Colon (tissue), 2 donors: ENCODE results near the gene SEC31A.
A peak's percentile ranks its signal among the peaks of the same experiment; 100 is the strongest.
"Not testable (repeated sequence)": the region's sequence is repeated elsewhere in the genome, so short reads cannot be mapped to it uniquely, and the experiment has no call there.

Source experiments
- FAIRE-seq: peaks from 2 replicates; lab custom pipeline; 2012; peaks lifted over from hg19 to GRCh38; lab: Jason Lieb, UNC
- donor health status: control.
- donor health status: control.

Gene SEC31A

DNA sequence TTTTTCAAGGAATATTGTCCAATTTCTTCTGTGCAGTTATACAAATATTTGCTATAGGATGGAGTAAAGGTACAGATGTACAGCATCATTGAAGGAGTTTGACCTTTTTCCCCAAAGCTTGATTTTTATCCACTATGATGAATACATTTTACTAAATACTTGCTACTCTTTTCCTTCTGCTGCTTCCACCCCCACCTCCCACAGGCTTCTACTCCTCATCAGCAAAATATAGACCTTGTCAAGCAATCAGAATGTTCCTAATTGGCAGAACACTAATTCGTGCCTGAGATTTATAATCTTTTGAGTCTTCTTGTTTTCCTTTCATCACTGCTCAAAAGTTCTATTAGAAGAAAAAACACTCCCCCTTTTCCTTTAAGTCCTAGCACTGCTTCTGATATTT is 5.8 kb upstream of the SEC31A start:
- no peak for FAIRE-seq

GRCh38 chr4:82893942-82894341 is 3.0 kb upstream of the SEC31A start:
- no peak for FAIRE-seq

DNA sequence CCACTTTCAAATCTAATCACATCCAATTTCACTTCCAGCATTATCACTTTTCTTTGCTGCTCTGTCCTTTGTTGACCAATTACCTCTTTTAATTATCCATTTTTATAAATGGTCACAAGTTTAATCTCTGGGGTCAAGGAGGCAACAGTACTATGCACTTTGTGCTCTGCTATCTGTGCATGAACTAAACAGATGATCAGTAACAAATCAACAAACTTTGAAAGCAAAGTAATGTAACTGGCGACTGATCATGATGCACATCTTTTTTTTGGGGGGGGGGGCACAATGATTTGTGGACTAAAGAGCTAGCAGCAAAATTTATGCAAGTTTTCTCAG is 1.5 kb upstream of the SEC31A start:
- no peak for FAIRE-seq

DNA sequence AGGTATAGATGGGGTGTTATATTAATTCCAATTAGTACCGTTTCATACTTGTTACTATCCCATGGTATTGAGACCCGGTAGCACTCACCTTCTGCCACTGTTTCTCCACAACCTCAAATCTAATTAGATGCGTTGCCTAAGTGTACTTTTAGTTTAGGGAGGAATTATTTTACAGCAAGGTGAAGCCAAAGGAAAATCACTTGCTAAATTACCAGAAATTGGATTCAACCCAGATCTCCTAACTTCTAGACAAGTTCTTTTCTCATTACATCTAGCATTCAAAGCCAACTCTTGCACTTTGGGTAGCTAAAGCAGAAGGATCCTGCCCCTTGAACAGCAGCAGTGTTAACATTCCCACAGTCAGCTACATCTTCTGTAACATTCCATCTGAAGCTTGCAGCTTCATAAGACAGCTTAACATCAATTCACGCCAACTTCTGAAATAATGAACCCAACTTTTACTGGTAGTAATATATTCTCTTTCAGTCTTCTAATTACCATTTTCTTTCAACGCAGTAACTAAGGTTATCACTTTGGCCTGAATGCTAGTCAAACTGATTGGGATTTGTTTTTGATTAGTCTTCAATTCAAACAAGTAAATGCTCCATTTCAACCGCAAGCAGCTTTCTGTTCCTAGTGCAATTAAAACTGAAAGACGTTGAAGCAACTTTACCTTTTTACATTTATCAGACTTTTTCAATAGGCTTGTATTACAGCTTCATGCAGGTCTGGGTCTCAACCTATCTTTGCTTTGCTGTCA is 934 bp upstream of the SEC31A start:
- FAIRE-seq, result no peak

DNA sequence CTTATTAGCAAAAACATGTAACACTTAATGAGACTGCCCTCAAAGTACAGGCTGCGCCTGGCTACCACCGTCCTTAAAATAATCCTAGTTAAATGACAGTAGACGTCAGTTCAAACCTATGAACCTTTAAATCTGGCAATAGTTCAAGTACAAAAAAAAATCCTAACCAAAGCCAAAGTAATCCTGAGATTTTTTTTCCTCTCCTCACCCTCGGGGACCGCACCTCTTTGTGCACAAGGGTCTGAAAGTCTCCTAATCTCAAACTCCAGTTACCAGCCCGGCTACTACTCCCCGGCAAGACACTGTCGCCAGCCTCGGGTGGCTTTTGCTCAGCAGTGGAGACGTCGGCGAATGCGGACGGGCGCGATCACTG is 439 bp downstream of the SEC31A start:
- no peak for FAIRE-seq

DNA sequence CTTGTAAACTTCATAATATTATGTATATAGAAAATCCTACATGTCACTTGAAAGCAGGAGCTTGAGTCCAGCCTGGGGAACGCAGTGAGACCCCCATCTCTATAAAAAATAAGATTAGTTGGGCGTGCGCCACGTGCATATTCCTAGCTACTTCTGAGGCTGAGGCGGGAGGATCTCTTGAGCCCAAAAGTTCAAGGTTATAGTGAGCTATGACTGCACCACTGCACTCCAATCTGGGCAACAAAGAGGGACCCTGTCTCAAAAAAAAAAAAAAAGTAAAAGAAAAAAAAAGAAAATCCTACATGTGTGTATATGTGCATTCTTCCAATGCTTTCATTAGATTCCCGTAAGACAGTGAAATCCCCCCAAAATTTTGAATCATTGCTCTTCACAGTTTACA is 1.7 kb downstream of the SEC31A start:
- no peak for FAIRE-seq

DNA sequence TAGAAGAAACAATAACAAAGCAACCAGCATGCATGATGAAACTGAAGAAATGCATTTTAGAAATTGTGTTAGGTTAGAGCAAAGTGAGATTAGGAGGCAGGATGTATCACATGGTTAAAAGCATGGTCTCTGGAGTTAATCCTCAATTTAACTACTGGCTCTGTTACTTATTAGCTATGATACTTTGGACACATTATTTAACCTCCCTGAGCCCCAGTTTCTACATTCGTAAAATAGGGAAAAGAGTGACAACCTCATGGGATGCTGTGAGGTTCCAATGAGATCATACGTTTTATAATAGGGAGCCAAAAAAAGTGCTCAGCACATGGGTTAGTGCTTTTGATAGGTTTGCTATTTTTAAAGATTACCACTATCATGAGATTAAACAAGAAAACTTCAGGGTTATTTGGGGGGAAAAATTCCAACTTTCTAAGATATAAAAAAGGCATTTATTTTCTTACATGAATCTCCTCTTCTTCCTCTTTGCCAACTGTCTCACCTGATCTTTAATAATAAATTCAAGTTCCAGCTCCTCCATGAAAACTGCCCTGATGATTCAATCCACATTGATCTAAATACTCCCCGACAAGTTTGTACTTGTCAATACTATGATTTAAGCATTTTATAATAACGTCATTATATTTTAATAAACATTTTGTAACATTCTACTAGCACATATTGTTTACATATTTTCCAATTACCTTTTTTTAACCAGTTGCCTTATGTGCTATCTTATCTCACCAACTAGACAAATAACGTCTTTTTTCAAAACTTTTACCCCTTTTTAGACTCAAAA is 4.6 kb downstream of the SEC31A start:
- FAIRE-seq, result no peak

- FAIRE-seq, result peak; percentile 10
Observed at GRCh38 chr4:82885410-82885809, 5.5 kb downstream of the SEC31A start.

GRCh38 chr4:82868572-82868971 is 22.4 kb downstream of the SEC31A start:
- FAIRE-seq, result no peak

DNA sequence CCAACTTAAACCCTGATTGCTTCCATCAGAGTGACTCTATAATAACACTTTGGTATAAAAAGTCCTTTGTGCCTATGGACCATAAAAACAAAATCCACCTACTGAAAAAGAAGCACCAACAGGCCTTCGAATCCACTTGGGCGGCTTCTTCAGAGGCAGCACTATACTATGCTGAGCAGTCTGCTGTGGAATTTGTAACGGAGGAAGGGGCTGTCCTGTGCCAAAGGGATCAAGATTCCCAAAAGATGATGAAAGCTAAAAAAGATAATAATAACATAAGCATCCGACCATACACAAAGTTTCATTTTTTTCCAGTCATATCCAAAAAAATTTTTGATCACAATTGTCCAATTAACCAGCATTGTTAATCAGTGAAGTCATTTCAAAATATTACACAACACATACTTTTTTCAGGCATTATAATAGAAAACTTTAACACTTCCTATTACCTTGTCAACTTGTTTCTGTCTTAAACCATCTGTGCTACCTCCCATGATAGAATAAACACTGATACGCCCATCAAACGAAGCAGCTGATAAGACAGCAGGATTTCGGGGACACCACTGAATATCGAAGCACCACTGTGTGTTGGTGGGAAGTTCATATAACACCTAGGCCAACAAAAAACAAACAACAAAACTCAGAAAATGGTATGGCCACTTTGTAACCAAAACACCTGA is 24.1 kb downstream of the SEC31A start:
- no peak for FAIRE-seq

GRCh38 chr4:82866033-82866432 is 24.9 kb downstream of the SEC31A start:
- not testable (repeated sequence) for FAIRE-seq

- FAIRE-seq, result no peak
Observed at GRCh38 chr4:82865592-82865991, 25.4 kb downstream of the SEC31A start.

- no peak for FAIRE-seq
Observed at GRCh38 chr4:82864336-82864979, 26.5 kb downstream of the SEC31A start.

GRCh38 chr4:82861529-82861928 is 29.4 kb downstream of the SEC31A start:
- no peak for FAIRE-seq

GRCh38 chr4:82860487-82860886 is 30.5 kb downstream of the SEC31A start:
- not testable (repeated sequence) for FAIRE-seq

- FAIRE-seq, result no peak
Observed at GRCh38 chr4:82852751-82853285, 38.1 kb downstream of the SEC31A start.

DNA sequence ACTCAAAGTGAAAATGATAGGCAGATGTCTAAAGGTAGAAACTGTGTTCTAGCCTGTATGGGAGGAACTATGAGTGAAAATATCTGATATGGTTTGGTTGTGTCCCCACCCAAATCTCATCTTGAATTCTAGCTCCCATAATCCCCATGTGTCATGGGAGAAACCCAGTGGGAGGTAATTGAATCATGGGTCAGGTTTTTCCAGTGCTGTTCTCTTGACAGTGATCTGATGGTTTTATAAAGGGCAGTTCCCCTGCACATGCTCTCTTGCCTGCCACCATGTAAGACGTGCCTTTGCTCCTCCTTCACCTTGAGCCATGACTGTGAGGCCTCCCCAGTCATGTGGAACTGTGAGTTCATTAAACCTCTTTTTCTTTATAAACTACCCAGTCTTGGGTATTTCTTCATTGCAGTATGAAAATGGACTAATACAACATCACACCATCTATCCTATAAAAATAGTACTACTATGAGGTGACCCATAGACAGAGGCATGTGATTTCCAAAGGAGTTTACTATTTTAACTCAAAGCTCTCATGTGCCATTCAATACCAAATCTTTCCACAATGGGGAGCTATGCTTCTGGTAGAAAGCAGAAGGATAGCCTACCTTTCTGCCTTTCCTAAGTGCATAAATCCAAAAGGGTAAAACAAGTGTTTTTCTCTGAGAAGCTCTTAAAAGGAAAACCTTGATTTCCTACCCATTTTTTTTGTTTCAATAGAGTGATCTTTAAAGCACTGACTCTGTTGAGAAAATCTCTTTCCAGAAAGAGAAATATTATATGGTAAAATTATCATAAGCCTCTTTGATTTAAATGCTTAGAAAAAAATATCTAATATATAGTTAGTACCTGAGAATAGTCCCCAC is 38.8 kb downstream of the SEC31A start:
- no peak for FAIRE-seq

- no peak for FAIRE-seq
Observed at GRCh38 chr4:82851318-82851717, 39.6 kb downstream of the SEC31A start.

DNA sequence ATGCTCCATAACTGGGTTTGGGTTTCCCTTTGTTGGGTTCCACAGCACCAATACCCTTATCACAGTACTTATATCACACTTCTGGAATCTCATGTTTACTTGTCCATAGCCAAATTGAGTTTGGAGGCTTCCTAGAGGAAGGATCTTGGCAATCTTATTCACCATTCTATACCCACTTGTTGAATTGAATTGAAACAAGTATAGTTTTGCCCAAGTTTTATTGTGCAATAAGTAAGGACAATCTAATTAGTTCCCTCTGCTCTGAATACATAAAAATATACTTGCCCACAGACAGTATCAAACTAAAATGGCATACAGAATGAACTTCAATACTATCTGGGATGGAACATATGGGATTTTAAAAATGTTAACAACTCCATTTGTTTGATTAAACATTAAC is 40.3 kb downstream of the SEC31A start:
- FAIRE-seq, result no peak

- FAIRE-seq, result no peak
Observed at GRCh38 chr4:82848706-82849105, 42.2 kb downstream of the SEC31A start.

- no peak for FAIRE-seq
Observed at GRCh38 chr4:82842593-82842992, 48.4 kb downstream of the SEC31A start.
